SK-N-SH treated with all-trans-retinoic acid at 6 μM for 48 hours (cell line): ENCODE results near the gene RPS23.

ENCODE experiments used
- ATAC-seq: fragments of 200-7000 bp; cut with Tn5 transposase; 3 replicates; pipeline ENCODE4 v1.9.1; 2020; ENCODE audit warnings: mild to moderate bottlenecking, moderate library complexity
- ARNTL ChIP-seq: fragments of 450-650 bp; formaldehyde crosslinking; IDR thresholded peaks from 2 replicates; pipeline ENCODE4 v1.5.0; 2020; ENCODE audit warnings: low read depth, mild to moderate bottlenecking, moderate library complexity, borderline replicate concordance
- BACH2 ChIP-seq: fragments of 250-450 bp; sonication (Bioruptor Pico); IDR thresholded peaks from 2 replicates; pipeline ENCODE4 v1.9.0; 2021; ENCODE audit warnings: mild to moderate bottlenecking, borderline replicate concordance
- CREB5 ChIP-seq: fragments of 250-450 bp; sonication (Bioruptor Pico); IDR thresholded peaks from 2 replicates; pipeline ENCODE4 v1.5.1; 2020; ENCODE audit warnings: low read depth, mild to moderate bottlenecking, moderate library complexity
- CSRNP3 ChIP-seq: fragments of 250-450 bp; sonication (Bioruptor Pico); IDR thresholded peaks from 2 replicates; pipeline ENCODE4 v1.5.1; 2021; ENCODE audit warnings: mild to moderate bottlenecking, moderate library complexity
- ESRRG ChIP-seq: fragments of 250-450 bp; sonication (Bioruptor Pico); IDR thresholded peaks from 2 replicates; pipeline ENCODE4 v1.6.1; 2021; ENCODE audit warnings: mild to moderate bottlenecking
- POU6F1 ChIP-seq: fragments of 250-450 bp; sonication (Bioruptor Pico); IDR thresholded peaks from 2 replicates; pipeline ENCODE4 v1.8.0; 2021; ENCODE audit warnings: low read depth, mild to moderate bottlenecking, moderate library complexity, borderline replicate concordance
- PPARA ChIP-seq: fragments of 250-450 bp; sonication (Bioruptor Pico); IDR thresholded peaks from 2 replicates; pipeline ENCODE4 v1.5.0; 2020; ENCODE audit warnings: mild to moderate bottlenecking, borderline replicate concordance
- TCF4 ChIP-seq: fragments of 250-450 bp; sonication (Bioruptor Pico); IDR thresholded peaks from 2 replicates; pipeline ENCODE4 v1.8.0; 2021; ENCODE audit warnings: mild to moderate bottlenecking, moderate library complexity, borderline replicate concordance
- TOX ChIP-seq: fragments of 250-450 bp; sonication (Bioruptor Pico); IDR thresholded peaks from 2 replicates; pipeline ENCODE4 v1.8.0; 2021; ENCODE audit warnings: mild to moderate bottlenecking, moderate library complexity, borderline replicate concordance
- TSHZ2 ChIP-seq: fragments of 250-450 bp; sonication (Bioruptor Pico); IDR thresholded peaks from 2 replicates; pipeline ENCODE4 v1.5.0; 2020; ENCODE audit warnings: mild to moderate bottlenecking, moderate library complexity
- ZC3H10 ChIP-seq: fragments of 250-450 bp; sonication (Bioruptor Pico); IDR thresholded peaks from 2 replicates; pipeline ENCODE4 v1.5.1; 2021; ENCODE audit warnings: mild to moderate bottlenecking, moderate library complexity
- ZFP30 ChIP-seq: fragments of 450-650 bp; formaldehyde crosslinking; IDR thresholded peaks from 2 replicates; pipeline ENCODE4 v1.5.0; 2022; ENCODE audit warnings: mild to moderate bottlenecking, moderate library complexity
- ZNF70 ChIP-seq: fragments of 450-650 bp; formaldehyde crosslinking; IDR thresholded peaks from 2 replicates; pipeline ENCODE4 v1.5.0; 2020; ENCODE audit warnings: mild to moderate bottlenecking, moderate library complexity
- TF ChIP-seq, protein P1 (sequence below): fragments of 250-450 bp; sonication (Bioruptor Pico); IDR thresholded peaks from 2 replicates; pipeline ENCODE4 v1.8.0; 2020; ENCODE audit warnings: mild to moderate bottlenecking, moderate library complexity, borderline replicate concordance

RPS23 gene

DNA sequence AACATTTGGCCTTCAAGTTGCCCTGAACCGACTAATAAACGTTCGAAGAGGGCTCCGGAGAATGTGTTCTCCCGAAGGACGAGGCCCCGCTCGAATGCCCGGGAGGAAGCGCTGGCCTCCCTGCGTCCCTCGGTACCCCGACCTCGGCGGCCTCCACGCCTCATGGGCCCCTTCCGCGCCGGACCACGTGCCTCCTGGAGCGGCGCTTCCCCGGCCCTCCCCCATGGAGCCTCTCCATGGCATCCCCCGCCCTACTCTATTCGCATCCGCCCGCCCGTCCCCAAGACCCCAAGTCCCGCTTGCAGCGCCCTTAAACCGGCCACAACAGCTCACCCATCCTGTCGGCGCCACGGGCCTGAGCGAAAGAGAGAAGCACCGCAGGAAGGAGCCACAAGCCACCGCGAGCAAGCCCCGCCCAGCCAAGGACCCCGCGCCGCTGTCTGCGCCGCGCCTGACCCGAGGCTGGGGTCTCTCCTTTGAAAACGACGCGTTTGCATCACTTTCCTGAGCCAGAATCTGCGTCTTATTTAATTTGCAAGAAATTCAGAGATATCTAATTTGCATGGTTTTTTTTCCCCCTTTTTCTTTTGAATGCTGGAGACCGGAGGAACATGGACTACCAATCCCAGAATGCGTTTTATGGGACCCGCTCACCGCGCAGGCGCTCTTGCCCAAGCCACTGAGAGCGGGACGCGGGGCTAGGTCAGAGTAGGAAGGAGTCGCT, at the start of gene RPS23:
Gene RPS23, minus strand, starts transcription at position 368 of the 724 bp plus-strand sequence. Its CDS starts 31 bp downstream, at position 337.
- no peak for TF ChIP-seq ESRRG (CRISPR knock-in tag)
- 0 out of 2 replicates have a peak, but pooled peaks have one; percentile 32 for TF ChIP-seq CSRNP3 (CRISPR knock-in tag)
- ATAC-seq: peak; percentile 95

DNA sequence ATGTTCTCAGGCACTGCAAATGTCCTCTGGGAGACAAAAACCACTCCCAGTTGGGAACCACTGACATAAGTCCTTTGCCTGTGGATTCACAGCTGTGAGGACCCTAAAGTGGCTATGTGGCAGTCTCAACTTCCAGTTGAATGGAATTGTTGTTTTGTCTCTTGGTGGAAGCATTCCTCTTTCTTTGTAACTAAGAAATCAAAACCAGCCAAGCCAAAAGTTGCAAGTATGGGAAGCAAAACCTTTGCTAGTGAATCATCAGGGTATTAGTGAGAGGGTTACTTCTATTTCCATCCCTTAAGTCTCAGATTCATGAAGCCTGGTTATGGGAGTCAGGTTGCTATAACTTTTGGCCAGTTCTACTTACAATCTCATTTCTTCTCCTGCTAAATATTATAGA, 49.8 kb upstream of the RPS23 start:
- TF ChIP-seq, protein P1, sequence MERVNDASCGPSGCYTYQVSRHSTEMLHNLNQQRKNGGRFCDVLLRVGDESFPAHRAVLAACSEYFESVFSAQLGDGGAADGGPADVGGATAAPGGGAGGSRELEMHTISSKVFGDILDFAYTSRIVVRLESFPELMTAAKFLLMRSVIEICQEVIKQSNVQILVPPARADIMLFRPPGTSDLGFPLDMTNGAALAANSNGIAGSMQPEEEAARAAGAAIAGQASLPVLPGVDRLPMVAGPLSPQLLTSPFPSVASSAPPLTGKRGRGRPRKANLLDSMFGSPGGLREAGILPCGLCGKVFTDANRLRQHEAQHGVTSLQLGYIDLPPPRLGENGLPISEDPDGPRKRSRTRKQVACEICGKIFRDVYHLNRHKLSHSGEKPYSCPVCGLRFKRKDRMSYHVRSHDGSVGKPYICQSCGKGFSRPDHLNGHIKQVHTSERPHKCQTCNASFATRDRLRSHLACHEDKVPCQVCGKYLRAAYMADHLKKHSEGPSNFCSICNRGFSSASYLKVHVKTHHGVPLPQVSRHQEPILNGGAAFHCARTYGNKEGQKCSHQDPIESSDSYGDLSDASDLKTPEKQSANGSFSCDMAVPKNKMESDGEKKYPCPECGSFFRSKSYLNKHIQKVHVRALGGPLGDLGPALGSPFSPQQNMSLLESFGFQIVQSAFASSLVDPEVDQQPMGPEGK: no peak
- no peak for TF ChIP-seq TOX (CRISPR knock-in tag)
- no peak for TF ChIP-seq BACH2
- no peak for TF ChIP-seq PPARA
- ATAC-seq: no peak

DNA sequence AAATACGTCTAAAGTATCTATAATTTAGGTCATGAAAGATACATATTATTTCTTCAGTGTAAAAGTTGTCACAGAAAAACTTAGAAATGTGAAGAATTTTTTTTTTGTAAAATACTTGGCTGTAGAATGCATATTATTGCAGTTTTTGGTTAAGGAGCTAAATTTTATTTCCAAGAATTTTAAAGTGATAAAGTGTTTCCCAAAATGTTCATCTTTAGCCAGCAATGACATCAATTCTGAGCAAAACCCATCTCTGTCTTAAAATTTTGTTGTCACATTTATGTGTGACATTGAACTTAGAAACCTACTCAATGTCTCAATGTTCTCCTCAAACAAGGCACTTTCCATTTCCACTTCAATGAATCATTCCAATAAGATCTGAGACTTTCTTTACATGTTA, 47.8 kb upstream of the RPS23 start:
- TF ChIP-seq TSHZ2: no peak
- no peak for TF ChIP-seq TCF4 (CRISPR knock-in tag)
- no peak for TF ChIP-seq ESRRG (CRISPR knock-in tag)
- TF ChIP-seq ARNTL: no peak
- TF ChIP-seq, all 23 proteins: peak for 0
- ATAC-seq: no peak

DNA sequence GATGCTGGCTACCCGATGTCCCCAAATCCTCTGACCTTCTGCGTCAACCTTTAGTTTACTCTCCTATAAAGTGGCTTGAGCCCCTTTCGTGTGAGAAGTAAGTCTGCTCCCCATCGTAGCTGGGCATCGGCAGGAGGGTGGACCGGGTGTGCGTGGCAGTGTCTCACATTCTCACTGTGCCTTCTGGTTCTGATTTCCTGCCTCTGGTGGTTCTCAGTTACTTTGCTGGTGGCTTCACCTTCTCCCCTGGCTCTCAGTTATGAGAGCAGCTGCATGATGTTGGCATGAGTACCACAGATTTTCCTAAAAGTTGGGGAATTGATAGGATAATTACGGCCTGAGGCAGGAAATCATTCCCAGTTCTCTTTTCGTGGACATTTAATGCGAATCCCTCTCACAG, 47.0 kb upstream of the RPS23 start:
- TF ChIP-seq POU6F1 (CRISPR knock-in tag) (no peak), CREB5 (CRISPR knock-in tag) (no peak), ZFP30 (CRISPR knock-in tag) (no peak), TOX (CRISPR knock-in tag) (no peak), ZNF70 (CRISPR knock-in tag) (no peak), ZC3H10 (CRISPR knock-in tag) (no peak), TSHZ2 (no peak)

More for the DNA sequence above, 47.0 kb upstream of the RPS23 start:
- ATAC-seq: no peak
